NOMO-1 (cell line): ENCODE data around the gene TSPY4.
"Not testable (repeated sequence)": the region's sequence is repeated elsewhere in the genome, so short reads cannot be mapped to it uniquely, and the experiment has no call there.

Experiments
- DNase-seq, 2 experiments: peaks; one replicate each; lab custom pipeline; 2025; ENCODE audit not compliant: unreplicated experiment in 2 of 2; lab: John Stamatoyannopoulos, UW

TSPY4 gene, protein sequence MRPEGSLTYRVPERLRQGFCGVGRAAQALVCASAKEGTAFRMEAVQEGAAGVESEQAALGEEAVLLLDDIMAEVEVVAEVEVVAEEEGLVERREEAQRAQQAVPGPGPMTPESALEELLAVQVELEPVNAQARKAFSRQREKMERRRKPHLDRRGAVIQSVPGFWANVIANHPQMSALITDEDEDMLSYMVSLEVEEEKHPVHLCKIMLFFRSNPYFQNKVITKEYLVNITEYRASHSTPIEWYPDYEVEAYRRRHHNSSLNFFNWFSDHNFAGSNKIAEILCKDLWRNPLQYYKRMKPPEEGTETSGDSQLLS

DNA sequence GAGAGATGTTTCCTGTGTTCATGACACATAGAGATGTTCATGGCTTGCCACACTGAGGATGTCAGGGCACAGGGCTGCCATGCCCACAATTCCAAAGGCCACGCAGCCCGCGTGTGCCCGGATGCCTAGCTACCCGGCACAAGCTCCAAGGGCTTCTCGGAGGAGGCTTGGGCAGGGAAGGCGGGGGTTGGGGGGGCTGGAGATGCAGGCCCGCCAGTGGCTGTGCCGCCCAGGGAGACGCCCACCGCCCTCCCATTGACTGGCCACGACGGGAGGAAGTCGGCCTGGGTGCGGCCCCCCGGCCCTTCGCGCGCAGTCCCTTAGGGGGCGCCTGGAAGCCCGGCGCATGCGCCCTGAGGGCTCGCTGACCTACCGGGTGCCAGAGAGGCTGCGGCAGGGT is at the start of gene TSPY4:
TSS of gene TSPY4 (plus strand) at position 301 of the 400 bp plus-strand sequence. CDS start at position 347, 46 bp downstream.
- DNase-seq: not testable (repeated sequence)

DNA sequence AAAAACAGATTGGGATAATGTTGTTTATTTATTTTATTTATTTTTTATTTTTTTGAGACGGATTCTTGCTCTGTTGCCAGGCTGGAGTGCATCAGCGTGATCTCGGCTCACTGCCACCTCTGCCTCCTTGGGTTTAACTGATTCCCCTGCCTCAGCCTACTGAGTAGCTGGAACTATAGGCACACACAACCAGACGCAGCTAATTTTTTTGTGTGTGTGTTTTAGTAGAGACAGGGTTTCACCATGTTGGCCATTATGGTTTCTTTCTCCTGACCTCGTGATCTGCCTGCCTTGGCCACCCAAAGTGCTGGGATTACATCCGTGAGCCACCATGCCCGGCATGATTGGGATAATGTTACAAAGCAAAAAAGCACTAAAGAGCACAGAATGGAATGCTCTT is 16.3 kb upstream of the TSPY4 start:
- no peak for DNase-seq

DNA sequence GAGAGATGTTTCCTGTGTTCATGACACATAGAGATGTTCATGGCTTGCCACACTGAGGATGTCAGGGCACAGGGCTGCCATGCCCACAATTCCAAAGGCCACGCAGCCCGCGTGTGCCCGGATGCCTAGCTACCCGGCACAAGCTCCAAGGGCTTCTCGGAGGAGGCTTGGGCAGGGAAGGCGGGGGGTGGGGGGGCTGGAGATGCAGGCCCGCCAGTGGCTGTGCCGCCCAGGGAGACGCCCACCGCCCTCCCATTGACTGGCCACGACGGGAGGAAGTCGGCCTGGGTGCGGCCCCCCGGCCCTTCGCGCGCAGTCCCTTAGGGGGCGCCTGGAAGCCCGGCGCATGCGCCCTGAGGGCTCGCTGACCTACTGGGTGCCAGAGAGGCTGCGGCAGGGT is 20.2 kb downstream of the TSPY4 start, which contains the start of gene TSPY8:
TSS of gene TSPY8 (plus strand) at position 301 of the 400 bp plus-strand sequence. CDS start at position 347, 46 bp downstream.
- not testable (repeated sequence) for DNase-seq
